GM21825 (cell line): ENCODE measurements around the gene EMC9.

Experiments used
- ATAC-seq: cut with Tn5 transposase; IDR thresholded peaks from one replicate; pipeline ENCODE4 v1.9.1; 2021; ENCODE audit warnings: mild to moderate bottlenecking, moderate library complexity; ENCODE audit not compliant: unreplicated experiment

Gene EMC9

GRCh38 chr14:24177041-24177825 is 35.8 kb upstream of the EMC9 start:
- ATAC-seq, result no peak

DNA sequence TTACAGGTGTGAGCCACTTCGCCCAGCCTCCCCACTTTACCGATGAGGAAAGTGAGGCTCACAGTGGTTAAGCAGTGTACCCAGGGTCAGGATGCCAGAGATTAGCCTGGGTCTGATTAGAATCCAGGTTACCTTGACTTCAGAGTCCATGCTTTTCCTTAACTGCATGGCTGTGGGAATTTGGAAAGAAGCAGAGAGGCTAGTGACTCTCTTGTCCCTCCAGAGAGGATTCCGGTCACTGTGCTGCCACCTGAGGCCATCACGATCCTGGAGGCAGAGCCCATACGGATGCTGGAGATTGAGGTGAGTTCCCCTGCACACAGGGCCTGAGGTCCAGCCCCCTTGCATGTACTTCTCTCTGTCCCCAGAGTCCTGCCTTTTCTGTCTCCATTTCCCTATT is 35.2 kb upstream of the EMC9 start:
- no peak for ATAC-seq

DNA sequence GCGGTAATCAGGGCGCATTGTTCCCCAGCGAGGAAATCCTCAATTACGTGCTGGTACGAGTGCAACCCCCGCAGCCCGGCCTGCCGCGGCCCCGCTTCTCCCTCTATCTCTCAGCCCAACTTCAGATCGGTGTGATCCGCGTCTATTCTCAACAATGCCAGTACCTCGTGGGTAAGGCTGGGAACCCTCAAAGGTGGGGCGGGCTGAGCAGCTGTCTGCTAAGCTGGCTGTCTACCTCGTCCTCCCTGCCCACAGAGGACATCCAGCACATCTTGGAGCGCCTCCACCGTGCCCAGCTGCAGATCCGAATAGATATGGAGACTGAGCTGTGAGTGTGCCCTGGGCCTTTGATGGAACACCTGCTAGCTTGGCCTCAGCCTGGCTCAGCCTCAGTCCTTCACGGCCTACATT is 31.5 kb upstream of the EMC9 start:
- no peak for ATAC-seq

GRCh38 chr14:24172261-24172860 is 31.0 kb upstream of the EMC9 start:
- ATAC-seq, result no peak

GRCh38 chr14:24171422-24172260 is 30.2 kb upstream of the EMC9 start, which contains the start of gene REC8:
REC8 (plus strand) TSS chr14:24172080; CDS start chr14:24172553, 473 bp downstream.
- ATAC-seq, result peak; percentile 81

DNA sequence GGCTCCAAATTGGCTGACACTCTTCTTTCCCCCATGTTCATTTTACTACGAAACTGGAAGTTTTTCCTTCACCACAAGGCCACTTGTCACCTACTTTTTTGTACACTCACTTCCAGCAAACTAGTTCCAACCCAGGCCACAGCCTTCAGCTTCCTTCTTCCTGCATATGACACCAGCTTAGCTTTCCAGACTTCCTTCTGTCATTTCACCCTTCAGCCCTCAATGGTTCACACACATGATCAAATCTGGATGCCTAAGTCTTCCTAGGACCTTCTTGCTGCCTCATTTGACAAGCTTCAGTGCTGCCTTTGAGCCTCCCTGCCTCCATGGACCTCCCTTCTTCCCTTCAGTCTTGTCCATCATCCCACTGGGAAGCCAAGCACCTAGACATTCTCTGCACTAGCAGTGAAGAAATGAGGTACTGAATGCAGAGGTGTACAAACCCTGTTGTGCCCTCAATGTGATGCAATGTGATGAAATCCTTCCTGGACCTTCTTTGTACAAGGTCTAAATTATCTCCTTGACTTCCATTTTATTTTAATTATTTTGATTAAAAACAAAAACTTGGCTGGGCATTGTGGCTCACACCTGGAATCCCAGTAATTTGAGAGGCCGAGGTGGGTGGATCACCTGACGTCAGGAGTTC is 26.2 kb upstream of the EMC9 start:
- ATAC-seq, result no peak

- no peak for ATAC-seq
Measured at GRCh38 chr14:24165785-24166184, 24.4 kb upstream of the EMC9 start.

DNA sequence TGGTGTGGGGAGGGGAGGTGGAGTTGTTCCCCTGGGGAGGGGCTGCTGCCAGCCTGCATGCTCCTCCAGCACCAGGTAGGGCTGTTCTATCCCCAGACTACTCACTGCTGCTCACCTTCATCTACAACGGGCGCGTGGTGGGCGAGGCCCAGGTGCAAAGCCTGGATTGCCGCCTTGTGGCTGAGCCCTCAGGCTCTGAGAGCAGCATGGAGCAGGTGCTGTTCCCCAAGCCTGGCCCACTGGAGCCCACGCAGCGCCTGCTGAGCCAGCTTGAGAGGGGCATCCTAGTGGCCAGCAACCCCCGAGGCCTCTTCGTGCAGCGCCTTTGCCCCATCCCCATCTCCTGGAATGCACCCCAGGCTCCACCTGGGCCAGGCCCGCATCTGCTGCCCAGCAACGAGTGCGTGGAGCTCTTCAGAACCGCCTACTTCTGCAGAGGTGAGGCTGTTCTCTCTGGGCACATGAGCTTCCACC is 23.2 kb upstream of the EMC9 start:
- ATAC-seq, result no peak

GRCh38 chr14:24162093-24162492 is 20.7 kb upstream of the EMC9 start:
- ATAC-seq, result no peak

GRCh38 chr14:24160850-24161804 is 19.7 kb upstream of the EMC9 start, which contains the start of gene IRF9:
IRF9 (plus strand) TSS chr14:24161265; CDS start chr14:24162145, 880 bp downstream.
- peak; percentile 77 for ATAC-seq

DNA sequence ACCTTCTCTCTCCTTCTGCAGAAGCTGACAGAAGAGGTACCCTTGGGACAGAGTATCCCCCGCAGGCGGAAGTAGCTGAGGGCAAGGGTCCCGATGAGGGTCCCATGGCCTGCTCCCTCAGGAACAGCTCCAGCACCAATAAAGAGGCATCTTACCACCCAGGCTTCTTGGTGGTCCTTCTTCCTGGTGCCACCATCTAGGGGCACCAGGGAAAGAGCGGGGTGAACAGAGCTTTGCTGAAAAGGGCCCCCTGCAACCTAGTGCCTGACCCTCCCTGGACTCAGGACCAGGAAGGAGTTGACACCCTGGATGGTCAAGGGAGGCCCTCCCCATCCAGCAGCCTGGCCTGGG is 19.1 kb upstream of the EMC9 start:
- peak; percentile 3 for ATAC-seq

DNA sequence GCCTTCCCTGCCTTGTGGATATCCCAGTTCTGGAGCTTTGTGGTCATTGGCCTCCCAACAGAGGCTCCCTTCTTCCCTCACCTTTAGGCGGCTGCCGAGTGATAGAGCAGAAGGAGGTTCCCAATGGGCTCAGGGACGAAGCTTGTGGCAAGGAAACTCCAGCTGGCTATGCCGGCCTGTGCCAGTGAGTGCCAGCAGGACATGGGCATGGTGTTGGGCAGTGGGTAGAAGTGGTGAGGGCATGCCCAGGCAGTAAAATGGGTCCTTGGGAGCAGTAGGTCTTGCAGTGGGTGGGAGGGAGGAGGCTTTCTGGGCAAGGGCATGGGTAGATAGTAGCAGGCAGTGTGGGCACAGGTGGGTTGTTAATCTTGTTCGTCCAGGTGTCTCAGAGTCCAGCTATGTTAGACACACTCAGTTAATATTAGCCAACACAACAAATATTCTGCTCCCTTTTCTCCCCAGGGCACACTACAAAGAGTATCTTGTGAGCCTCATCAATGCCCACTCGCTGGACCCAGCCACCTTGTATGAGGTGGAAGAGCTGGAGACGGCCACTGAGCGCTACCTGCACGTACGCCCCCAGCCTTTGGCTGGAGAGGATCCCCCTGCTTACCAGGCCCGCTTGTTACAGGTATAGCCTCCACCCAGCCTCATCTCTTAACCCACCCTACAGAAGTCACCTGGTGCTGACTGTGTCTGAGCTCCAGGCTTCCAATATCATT is 18.5 kb upstream of the EMC9 start:
- ATAC-seq, result no peak

DNA sequence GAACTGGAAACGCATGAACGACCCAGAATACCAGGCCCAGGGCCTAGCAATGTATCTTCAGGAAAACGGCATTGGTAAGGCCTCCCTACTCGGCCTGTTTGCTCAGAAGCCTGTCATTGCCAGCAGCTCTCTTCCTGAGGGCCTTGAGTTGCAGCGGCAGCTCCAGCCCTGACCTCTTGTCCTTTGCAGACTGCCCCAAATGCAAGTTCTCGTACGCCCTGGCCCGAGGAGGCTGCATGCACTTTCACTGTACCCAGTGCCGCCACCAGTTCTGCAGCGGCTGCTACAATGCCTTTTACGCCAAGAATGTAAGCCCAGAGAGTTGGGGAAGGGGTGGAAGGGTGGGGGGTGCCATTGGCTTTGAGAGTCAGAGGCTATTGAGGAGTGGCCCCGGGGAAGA is 15.9 kb upstream of the EMC9 start:
- ATAC-seq, result no peak

GRCh38 chr14:24156840-24157239 is 15.4 kb upstream of the EMC9 start:
- ATAC-seq, result no peak

- no peak for ATAC-seq
Measured at GRCh38 chr14:24155100-24155499, 13.7 kb upstream of the EMC9 start.

DNA sequence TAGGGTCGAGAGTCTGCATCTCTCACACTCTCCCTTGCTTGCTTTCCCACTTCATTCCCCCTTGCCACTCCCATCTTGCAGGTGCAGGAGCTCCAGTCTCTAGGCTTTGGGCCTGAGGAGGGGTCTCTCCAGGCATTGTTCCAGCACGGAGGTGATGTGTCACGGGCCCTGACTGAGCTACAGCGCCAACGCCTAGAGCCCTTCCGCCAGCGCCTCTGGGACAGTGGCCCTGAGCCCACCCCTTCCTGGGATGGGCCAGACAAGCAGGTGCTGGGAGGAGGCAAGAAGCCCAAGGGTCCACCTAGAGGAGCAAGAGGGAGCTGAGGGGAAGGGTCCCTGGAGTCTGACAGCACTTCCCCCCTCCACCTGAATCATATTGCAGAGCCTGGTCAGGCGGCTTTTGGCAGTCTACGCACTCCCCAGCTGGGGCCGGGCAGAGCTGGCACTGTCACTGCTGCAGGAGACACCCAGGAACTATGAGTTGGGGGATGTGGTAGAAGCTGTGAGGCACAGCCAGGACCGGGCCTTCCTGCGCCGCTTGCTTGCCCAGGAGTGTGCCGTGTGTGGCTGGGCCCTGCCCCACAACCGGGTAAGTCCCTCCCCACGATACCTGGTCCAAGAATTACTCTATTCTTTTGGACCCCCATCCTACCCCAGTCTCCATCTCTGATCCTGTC is 10.2 kb upstream of the EMC9 start:
- no peak for ATAC-seq

GRCh38 chr14:24150993-24151392 is 9.6 kb upstream of the EMC9 start:
- no peak for ATAC-seq

DNA sequence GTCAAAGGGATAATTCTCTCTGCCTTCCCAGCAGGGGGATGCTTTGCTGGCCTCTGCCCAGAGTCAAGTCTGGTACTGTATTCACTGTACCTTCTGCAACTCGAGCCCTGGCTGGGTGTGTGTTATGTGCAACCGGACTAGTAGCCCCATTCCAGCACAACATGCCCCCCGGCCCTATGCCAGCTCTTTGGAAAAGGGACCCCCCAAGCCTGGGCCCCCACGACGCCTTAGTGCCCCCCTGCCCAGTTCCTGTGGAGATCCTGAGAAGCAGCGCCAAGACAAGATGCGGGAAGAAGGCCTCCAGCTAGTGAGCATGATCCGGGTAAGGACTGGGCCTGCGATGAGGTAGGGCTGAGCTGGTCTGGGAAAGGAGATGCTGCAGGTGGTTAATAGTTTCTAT is 9.2 kb upstream of the EMC9 start:
- ATAC-seq, result no peak

GRCh38 chr14:24150061-24150460 is 8.7 kb upstream of the EMC9 start:
- no peak for ATAC-seq
